Heart right ventricle (tissue), 16 donors: ENCODE results near the gene ZNF680. TPM values are rescaled to one million over a fixed set of nuclear protein-coding genes. Genes with fewer than 3 reads are reported as not detected.
A peak's percentile ranks its signal among the peaks of the same experiment; 100 is the strongest.

Source experiments
- ATAC-seq, 8 donors: fragments of 200-7000 bp; cut with Tn5 transposase; one replicate each; pipeline ENCODE4 v1.9.1; 2020; ENCODE audit warnings: mild to moderate bottlenecking in 8 of 8, moderate library complexity in 8 of 8, moderate number of reproducible peaks in 1 of 8
- DNase-seq, 2 donors: peaks; one replicate each; pipeline ENCODE4 v3.0.0-alpha.2; 2020
- H3K27ac ChIP-seq, 10 donors: fragments of 200-600 bp; sonication (generic) in 2 of 10; one replicate each; pipeline versions ENCODE4 v1.5.0 to v1.8.0; 2020 to 2022; ENCODE audit warnings: mild to moderate bottlenecking in 3 of 10
- H3K27me3 ChIP-seq, 7 donors: fragments of 200-600 bp; one replicate each; pipeline ENCODE4 v1.8.0; 2021 to 2022; ENCODE audit warnings: mild to moderate bottlenecking in 2 of 7
- H3K36me3 ChIP-seq, 9 donors: fragments of 200-600 bp; sonication (generic) in 1 of 9; one replicate each; pipeline versions ENCODE4 v1.5.0 to v1.8.0; 2020 to 2022; ENCODE audit warnings: mild to moderate bottlenecking in 2 of 9
- H3K4me1 ChIP-seq, 9 donors: fragments of 200-600 bp; sonication (generic) in 1 of 9; one replicate each; pipeline versions ENCODE4 v1.5.0 to v1.8.0; 2020 to 2022; ENCODE audit warnings: mild to moderate bottlenecking in 4 of 9
- H3K4me3 ChIP-seq, 10 donors: fragments of 200-600 bp; sonication (generic) in 2 of 10; one replicate each; pipeline versions ENCODE4 v1.5.0 to v1.8.0; 2020 to 2022; ENCODE audit warnings: mild to moderate bottlenecking in 7 of 10, moderate library complexity in 2 of 10
- H3K9me3 ChIP-seq, 11 donors: fragments of 200-600 bp in 10 of 11; sonication (generic) in 2 of 11; one replicate each; pipeline versions ENCODE4 v1.5.0 to v1.8.0; 2013 to 2022; ENCODE audit warnings: mild to moderate bottlenecking in 2 of 11, control low read depth in 1 of 11, moderate library complexity in 1 of 11
- WGBS, 2 donors: extraction: QIAGEN DNeasy Blood & Tissue Kit; methylation state at CpG; one replicate each; pipeline ENCODE4 v1.1.7; 2013; ENCODE audit warnings: inconsistent platforms in 1 of 2; 5-methylcytosine and 5-hydroxymethylcytosine counted together
- intact Hi-C, 10 donors: fragments of 100-400 bp; cut with DNase I; formaldehyde crosslinking; loops; one replicate each; pipeline versions ENCODE4 v1.11.1 to v1.14.2; 2022
- polyA plus RNA-seq, 2 donors: library from polyadenylated mRNA; stranded (reverse); fragments of 200-250 nt; gene quantifications; one replicate each; pipeline ENCODE4 v1.2.3, GENCODE V29; 2013
- total RNA-seq, 10 donors: library from RNA; stranded (reverse); fragmentation: NEBNext Ultra II Directional in 3 of 10; extraction: Animal tissue kit (Norgen Biotek cat#: 25700) in 3 of 10; gene quantifications; one replicate each; pipeline versions ENCODE4 v1.2.1 to v1.2.4, GENCODE V29; 2021 to 2023
- TF ChIP-seq, protein P1 (sequence below), 9 donors: fragments of 200-600 bp; sonication (generic) in 2 of 9; IDR thresholded peaks; one replicate each; pipeline versions ENCODE4 v1.5.0 to v1.8.0; 2021 to 2022; ENCODE audit warnings: antibody characterized with exemption in 9 of 9, mild to moderate bottlenecking in 5 of 9, moderate library complexity in 1 of 9
- donor health status: Arrhythmogenic right ventricular cardiomyopathy.
- donor health status: ischemic (EF 13 %, LVEDD 7.1; RV severe dilation, severe dysfunction).
- donor health status: healthy with polysubstance abuse.
- donor health status: DM: no; HTN: yes; CAD: no.
- donor health status: DM: no; HTN: no; CAD: no.
- donor health status: ischemic (EF 25% LVEDD 6.9; RV normal size, moderate dysfunction).
- donor health status: ischemic (EF 25% LVEDD 5.7; RV mildly dilated, moderate dysfunction).
- donor health status: healthy.
- donor health status: DM: yes; HTN: yes; CAD: no.
- donor health status: Ischemic cardiomyopathy.
- donor health status: ischemic (EF 35%, LVEDD 5.7; RV mildly dilated, moderate dysfunction).
- donor health status: nonischemic (EF 11% LVEDD 7.7; RV severe dilation, severe dysfunction).
- donor health status: DM: yes; HTN: yes; CAD: no.
- donor health status: PGD.
- donor health status: ischemic (EF 29% LVEDD 5.4; RV normal size, mild dysfunction).
- donor health status: nonischemic (EF 23%, LVEDD 6.1; RV moderate dilation, normal function).

Gene ZNF680
- total and polyA plus RNA-seq, 12 donors = 2.9 to 28.7 (median 20.6) TPM

DNA sequence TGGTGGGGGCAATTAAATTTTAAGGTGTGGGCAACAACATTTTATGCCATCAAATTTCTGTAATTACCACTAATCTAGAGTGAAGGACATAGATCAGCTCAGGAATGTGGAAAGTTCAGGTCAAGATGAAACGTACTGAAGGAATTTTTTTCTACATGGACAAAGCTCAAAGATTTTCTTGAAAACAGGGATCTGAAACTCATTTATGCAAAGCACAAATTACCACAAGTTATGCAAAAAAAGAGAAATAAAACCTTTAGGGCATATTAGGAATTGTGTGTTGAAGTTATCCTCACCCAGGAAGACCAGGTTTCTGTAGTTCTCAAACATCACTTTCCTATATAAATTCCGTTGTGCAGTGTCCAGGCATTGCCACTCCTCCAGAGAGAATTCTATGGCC, 18.9 kb downstream of the ZNF680 start:
- WGBS, 2 donors = 74 to 76% methylated on average over 2 of the region's 2 CpGs

DNA sequence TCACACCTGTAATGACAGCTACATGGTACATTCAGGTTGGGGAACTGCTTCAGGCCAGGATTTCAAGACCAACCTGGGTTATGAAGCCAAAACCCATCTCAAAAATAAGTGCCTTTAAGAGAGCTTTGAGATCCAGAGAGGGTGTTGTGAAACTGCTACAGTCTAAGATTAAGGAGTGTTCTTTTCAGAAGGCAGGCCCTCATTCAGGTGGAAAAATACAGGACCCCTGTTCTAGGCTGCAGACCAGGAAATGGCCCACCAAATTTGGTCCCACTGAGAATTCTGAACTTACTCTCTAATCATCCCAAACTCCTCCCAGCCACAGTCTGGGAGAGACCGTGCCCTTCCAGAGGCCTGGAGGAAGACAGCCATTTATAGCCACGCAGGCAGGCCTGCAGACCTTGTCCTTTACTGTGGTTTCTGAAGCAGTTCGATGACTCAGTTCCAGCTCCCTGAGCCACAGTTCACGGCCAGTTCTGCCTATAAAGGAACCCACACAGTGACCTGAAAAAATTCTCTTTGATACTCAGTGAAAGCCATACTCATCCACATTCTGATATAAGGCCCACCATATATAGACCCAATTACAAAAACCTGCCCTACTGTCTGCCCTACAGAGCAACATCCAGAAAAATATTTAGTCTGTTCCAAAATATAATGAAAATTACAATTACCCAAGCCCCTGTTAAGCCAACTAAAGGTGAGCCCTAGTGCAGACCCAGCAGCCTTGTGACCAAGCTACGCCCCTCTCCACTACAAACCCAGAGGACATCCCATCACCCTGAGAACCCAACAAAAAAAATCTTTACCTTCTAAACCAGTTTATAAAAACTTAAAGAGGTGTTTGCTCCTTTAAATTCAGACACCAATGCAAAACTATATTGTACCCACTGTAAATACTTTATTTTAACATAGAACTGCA, 21.2 kb downstream of the ZNF680 start:
- no peak overlapping the region for H3K4me3 ChIP-seq
- peaks cover 0 to 84% (median 5%) of the 10 kb centered on the region in 9 donors for H3K36me3 ChIP-seq
- H3K27me3 ChIP-seq = no peaks in the 10 kb centered on the region
- ATAC-seq = peak; percentile 76 to 97 (median 90)
- peaks cover 0 to 34% (median 13%) of the 10 kb centered on the region in 9 donors for H3K4me1 ChIP-seq
- intact Hi-C loops = no loop called here
- peak overlapping the region; percentile 37 to 75 (median 66) for H3K27ac ChIP-seq
- H3K9me3 ChIP-seq = peaks cover 0 to 28% (median 0%) of the 10 kb centered on the region in 11 donors
- WGBS, 2 donors = 41 to 53% methylated on average over 5 of the region's 5 CpGs
- TF ChIP-seq, protein P1, sequence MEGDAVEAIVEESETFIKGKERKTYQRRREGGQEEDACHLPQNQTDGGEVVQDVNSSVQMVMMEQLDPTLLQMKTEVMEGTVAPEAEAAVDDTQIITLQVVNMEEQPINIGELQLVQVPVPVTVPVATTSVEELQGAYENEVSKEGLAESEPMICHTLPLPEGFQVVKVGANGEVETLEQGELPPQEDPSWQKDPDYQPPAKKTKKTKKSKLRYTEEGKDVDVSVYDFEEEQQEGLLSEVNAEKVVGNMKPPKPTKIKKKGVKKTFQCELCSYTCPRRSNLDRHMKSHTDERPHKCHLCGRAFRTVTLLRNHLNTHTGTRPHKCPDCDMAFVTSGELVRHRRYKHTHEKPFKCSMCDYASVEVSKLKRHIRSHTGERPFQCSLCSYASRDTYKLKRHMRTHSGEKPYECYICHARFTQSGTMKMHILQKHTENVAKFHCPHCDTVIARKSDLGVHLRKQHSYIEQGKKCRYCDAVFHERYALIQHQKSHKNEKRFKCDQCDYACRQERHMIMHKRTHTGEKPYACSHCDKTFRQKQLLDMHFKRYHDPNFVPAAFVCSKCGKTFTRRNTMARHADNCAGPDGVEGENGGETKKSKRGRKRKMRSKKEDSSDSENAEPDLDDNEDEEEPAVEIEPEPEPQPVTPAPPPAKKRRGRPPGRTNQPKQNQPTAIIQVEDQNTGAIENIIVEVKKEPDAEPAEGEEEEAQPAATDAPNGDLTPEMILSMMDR (IDR thresholded peaks at IDR 0.05) = no peak
- DNase-seq = peak in 1 of 2 donors; percentile 30

More for the DNA sequence above, 18.9 kb downstream of the ZNF680 start:
- Histone ChIP-seq H3K36me3 (peaks cover 0 to 71% (median 0%) of the 10 kb centered on the region in 9 donors), H3K27me3 (no peaks in the 10 kb centered on the region), H3K27ac (no peak overlapping the region), H3K4me1 (peaks cover 0 to 46% (median 16%) of the 10 kb centered on the region in 9 donors), H3K9me3 (peaks cover 0 to 11% (median 0%) of the 10 kb centered on the region in 11 donors), H3K4me3 (no peak overlapping the region)
- ATAC-seq (no peak), DNase-seq (no peak)
- intact Hi-C loops = no loop called here
- TF ChIP-seq, protein P1 (IDR thresholded peaks at IDR 0.05) = no peak

DNA sequence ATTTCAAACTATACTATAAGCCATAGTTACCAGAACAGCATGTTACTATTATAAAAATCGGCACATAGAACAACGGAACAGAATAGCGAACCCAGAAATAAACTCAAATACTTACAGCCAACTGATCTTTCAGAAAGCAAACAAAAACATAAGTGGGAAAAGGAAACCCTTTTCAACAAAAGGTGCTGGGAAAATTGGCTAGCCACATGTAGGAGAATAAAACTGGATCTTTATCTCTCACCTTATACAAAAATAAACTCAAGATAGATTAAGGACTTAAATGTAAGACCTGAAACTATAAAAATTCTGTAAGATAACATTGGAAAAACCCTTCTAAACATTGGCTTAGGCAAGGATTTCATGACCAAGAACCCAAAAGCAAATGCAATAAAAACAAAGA, 29.1 kb downstream of the ZNF680 start:
- Histone ChIP-seq H3K9me3 (peaks cover 0 to 95% (median 0%) of the 10 kb centered on the region in 11 donors), H3K36me3 (peaks cover 0 to 94% (median 53%) of the 10 kb centered on the region in 9 donors), H3K27me3 (no peaks in the 10 kb centered on the region), H3K4me3 (no peak overlapping the region), H3K4me1 (peaks cover 0 to 12% (median 0%) of the 10 kb centered on the region in 9 donors), H3K27ac (no peak overlapping the region)
- TF ChIP-seq, protein P1 (IDR thresholded peaks at IDR 0.05) = no peak
- ATAC-seq (no peak), DNase-seq (no peak)
- intact Hi-C loops = no loop called here
- 94 to 95% methylated on average over 3 of the region's 3 CpGs for WGBS, 2 donors

DNA sequence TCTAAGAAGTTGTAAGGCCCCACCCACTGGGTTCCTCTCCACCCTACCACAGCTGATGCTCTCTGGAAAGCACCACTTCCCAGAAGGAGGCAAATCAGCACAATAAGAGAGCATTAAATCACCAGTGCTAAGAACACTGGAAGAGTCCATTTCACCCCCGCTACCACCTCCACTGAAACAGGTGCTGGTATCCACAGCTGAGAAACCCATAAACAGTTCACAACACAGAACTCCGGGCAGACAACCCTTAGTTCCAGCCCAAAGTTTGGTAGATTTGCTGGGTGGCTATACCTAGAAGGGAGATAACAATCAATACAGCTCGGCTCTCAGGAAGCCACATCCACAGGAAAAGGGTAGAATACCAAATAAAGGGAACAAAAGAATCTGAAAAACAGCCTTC, 34.1 kb downstream of the ZNF680 start:
- no peak overlapping the region for H3K4me3 ChIP-seq
- DNase-seq (no peak), ATAC-seq (no peak)
- H3K36me3 ChIP-seq = peaks cover 0 to 100% (median 61%) of the 10 kb centered on the region in 9 donors
- H3K27ac ChIP-seq = no peak overlapping the region
- no peaks in the 10 kb centered on the region for H3K4me1 ChIP-seq
- TF ChIP-seq, protein P1 (IDR thresholded peaks at IDR 0.05) = no peak
- intact Hi-C loops = no loop called here
- no peaks in the 10 kb centered on the region for H3K27me3 ChIP-seq
- peaks cover 0 to 100% (median 27%) of the 10 kb centered on the region in 11 donors for H3K9me3 ChIP-seq
- WGBS, 2 donors = 79 to 86% methylated on average over 3 of the region's 3 CpGs
